IPS-11a (cell line): ENCODE results near the gene ZNF195.
"Not testable (repeated sequence)": the region's sequence is repeated elsewhere in the genome, so short reads cannot be mapped to it uniquely, and the experiment has no call there.

Source experiments
- H3K4me3 ChIP-seq: one replicate; pipeline ENCODE4 v1.5.1; 2013; ENCODE audit warnings: low read depth, low read length, control low read depth

Gene ZNF195

DNA sequence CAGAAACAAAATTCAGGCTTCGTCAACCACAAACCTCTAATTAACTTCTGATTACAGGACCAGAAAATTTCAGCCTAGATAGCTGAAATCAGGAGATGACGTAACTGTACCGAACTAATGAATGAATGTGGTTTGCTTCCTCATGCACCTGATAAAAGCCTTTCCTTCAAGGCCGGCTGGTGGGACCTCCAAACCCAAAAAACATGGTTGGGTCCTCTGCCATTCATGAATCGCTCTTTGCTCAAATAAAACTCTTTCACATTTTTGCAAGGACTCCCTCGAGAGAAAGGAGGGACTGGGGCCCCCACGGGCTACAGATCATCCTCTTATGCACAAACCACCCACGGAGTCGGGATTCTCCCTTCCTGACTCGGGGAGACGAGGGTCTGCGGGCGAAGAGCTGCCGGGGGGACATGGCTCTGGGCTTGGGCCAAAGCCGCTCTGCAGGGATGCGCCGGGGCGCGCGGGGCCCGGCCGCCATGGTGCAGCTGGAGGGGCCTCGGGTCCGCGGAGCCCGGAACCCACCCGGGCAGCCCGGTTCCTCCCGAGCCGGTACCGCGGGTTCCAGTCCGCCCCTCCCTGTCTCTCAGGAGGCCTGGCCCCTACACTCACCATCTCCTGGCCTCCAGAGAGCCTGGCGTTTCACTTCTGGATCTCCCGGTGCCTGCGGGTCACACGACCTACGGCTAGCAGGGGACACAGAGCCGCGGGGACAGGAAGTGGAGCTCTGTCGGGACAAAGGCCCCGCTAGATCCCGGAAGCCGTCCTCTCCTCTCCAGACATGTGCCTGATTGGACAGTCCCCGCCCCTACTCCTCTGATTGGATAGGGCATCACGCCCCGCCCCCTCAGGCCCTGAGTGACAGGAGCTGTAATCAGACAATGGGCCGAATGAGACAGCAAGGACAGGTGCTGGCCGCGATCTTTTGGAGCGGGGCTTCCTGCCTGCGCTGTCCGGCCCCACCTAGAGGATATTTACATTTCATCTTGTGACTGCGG is at the start of gene ZNF195:
ZNF195 (minus strand) TSS at position 721 of the 998 bp plus-strand sequence; CDS start at position 615, 106 bp downstream.
- peak within 1 kb of the TSS; percentile 97 for H3K4me3 ChIP-seq

DNA sequence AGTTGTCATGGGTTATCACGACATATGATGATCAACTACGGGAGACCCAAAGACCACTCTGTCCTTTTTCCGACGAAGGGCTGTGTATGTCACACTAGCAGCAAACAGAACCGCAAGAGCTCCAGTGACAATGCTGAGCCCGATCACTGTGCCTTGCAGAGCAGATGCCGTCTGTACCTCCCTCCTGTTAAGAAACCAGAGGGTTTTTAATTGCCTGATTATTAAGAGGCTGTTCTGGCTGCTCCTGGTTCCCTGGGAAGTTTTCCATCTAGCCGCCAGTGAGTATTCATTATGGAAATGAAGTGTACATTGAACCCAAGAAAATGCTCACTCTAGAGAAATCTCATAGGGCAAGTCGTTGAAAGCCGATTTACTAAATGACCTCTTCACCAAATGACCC is 49.1 kb upstream of the ZNF195 start:
- H3K4me3 ChIP-seq, result not testable (repeated sequence)

DNA sequence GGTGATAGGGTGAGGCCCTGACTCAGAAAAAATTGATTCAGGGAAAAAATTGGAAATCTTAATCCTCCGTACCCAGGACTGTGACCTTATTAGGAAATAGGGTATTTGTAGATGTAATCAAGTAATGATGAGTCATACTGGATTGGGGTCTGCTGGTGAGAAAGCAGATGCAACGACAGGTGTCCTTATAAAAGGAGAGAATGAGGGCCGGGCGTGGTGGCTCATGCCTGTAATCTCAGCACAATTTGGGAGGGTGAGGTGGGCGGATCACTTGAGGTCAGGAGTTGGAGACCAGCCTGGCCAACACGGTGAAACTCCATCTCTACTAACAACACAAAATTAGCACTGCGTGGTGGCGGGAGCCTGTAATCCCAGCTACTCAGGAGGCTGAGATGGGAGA is 47.6 kb upstream of the ZNF195 start:
- not testable (repeated sequence) for H3K4me3 ChIP-seq

DNA sequence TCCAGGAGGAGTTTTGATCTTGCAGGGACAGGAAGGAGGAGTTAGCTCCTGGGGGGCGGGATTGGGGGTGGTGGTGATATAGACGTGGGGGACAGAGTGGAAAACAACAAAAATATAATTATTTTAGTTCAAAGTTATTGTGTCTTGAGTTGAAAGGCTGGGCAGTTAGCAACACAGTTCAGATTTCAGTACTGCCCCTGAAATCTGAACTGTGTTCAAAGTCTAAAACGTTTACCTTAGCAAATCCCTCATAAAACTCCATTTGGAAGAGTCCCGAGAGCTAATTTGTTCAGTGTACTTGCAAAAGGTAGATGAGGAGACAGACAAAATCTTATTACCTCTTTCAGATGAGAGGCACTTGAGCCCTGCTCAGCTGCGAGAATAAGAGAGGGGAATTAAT is 45.0 kb upstream of the ZNF195 start:
- H3K4me3 ChIP-seq, result not testable (repeated sequence)

DNA sequence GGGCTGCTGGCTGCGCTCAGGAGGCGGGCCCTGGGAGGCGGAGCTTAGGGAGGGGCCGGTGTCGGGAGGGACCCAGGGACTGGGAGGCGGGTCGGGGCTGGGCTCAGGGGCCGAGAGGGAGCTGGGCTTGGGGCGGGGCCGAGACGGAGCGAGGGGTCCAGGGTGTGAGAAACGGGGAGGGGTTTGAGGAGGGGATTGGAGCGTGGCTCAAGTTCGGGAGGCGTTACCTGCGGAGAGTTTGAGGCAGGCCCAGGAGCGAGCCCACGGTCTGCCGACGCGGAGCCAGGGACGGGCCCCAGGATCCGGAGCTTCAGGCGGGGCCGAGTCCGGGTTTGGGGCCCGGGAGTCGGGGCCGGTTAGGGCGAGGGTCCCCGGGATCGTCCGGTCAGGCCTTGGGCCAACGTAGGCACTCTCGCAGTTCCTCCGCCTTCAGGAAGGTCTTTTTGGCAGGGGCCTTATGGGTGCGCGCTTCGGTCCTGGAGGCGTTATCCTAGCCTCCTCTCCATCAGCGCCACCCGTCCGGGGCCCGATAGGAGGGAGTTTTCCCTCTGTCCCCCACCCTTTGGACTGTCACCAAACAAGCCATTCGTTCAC is 44.3 kb upstream of the ZNF195 start:
- H3K4me3 ChIP-seq, result peak overlapping the region; percentile 18

DNA sequence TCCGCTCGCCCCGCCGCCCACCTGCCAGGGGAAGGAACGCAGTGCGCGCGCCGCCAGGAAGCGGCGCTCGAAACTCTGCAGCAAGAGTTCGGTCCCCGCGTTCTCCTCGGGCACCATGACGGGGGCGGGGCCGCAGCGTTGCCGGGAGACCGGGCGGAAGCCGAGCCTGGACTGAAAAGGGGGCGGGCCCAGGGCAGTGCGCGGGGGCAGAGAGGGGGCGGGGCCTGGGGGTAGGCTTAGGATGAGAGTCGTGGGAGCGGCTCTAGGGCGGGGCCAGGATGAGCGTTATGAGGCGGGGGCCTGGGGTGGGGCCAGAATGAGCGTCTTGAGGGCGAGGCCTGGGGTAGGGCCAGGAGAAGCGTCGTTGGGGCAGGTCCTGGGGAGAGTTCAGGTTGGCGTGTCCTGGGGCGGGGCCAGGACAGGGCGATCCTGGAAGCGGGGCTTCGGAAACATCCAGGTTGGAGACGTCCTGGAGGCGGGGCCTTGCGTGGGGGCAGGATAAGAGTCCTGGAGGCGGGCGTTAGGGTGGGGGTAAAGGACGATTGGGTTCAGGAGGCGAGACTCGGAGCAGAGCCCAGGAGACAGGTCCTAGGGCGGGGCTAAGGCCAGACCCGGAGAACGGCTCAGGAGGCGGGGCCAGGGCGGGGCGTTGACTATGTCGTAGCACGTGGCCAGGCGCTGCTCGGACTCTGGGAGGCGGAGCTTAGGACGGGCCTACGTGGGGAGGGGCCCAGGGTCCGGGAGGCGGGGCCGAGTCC is 43.6 kb upstream of the ZNF195 start:
- H3K4me3 ChIP-seq, result peak overlapping the region; percentile 42

DNA sequence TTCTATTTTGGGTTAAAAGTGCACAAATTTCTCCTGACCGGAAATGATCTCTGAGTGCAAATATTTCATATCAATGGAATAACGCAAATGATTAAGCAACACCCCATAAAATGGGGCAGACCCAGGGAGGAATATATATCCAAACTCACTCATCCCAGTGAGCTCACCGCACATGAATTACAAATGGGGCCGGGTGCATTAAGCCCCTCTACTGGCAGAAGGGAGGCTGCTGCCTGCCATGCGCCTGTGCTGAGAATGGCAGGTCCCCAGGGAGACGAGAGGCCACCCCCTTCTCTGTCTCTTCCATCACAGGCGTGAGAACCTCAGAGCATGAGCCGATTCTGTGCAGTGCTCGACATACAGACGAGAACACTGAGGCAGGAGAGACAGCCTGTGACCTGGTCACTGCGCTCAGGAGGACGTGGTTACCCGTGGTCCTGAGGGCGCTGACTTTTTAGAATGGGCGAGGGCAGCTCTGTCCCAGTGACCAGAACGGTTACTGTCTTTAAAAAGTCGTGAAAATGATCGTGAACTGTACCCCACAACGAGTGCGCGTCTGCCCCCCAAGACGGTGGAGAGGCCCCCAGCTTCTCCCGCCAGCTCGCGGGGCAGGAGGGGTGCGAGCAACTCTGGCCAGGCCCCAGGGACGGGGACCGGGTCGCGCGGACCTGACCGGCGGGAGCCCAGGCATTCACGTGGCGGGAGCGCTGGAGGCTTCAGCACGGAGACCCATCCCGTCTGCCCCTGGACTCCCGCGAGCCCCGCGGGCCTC is 42.8 kb upstream of the ZNF195 start:
- H3K4me3 ChIP-seq, result peak overlapping the region; percentile 42

DNA sequence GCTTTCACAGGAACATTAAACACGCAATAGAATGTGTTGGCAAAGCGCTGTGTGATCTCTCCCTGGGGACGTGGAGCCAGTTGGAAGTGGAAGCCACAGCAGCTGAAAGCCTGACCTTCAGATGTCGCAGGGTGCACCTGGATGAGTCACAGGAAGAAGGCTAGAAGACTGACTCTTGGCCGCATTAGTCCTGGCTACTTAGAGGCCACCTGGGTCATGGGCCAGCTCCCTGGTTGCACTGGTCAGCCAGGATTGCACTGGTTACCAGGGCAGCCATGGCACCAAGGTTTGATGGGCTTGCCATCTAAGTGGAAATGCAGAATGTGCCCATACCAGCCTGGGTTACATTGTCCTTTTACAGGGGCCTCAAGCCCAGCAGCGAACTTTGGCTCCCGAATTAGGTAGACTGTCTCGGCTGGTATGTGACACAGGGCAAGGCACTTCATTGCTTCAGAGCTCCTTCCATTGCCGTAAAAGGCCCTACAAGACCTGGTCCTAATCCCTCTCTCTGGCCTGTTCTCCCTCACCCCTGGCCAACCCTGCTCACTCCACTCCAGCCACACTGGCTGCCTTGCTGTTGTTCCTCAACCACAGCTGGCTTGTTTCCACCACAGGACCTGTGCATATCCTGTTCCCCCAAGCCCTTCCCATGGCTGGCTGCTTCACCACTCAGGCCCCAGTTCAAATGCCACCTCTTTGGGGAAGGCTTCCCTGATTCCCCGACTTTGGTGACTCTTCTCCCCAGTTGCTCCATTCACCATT is 41.5 kb upstream of the ZNF195 start:
- H3K4me3 ChIP-seq, result not testable (repeated sequence)

DNA sequence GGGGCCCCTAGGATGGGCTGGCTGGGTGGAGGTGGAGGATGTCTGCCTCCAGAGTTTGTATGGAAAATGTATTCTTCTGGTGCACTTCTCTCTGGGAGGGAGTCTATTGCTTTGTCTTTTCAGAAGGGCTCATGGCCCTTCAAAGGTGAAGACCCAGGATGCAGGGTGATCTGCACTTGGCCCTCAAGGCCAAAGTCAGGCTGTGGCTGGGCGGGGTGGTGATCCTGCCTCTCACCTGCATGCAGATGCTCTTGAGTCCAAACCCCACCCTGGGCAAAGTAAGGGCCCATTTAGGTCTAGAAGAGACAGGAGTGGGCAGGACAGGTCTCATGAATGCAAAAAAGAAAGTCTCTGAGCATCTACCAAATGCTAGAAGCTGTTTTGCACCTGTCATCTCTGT is 40.5 kb upstream of the ZNF195 start:
- H3K4me3 ChIP-seq, result not testable (repeated sequence)

DNA sequence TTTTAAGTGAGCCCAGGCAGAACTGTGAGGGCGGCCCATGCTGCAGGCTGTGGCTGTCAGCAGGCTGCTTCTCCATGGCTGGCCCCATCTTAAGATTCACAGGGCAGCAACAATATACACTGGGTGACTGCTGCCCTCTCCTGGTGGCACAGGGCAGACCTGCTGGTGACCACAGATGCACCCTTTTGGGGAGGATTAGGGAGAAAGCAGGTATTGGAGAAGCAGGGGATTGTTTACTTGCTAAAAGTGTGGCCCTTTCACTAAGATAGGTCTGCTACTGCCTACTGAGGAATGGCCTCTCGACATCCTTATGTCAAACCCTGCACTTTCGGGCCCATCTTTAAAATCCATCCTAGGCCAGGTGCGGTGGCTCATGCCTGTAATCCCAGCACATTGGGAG is 38.1 kb upstream of the ZNF195 start:
- H3K4me3 ChIP-seq, result not testable (repeated sequence)

DNA sequence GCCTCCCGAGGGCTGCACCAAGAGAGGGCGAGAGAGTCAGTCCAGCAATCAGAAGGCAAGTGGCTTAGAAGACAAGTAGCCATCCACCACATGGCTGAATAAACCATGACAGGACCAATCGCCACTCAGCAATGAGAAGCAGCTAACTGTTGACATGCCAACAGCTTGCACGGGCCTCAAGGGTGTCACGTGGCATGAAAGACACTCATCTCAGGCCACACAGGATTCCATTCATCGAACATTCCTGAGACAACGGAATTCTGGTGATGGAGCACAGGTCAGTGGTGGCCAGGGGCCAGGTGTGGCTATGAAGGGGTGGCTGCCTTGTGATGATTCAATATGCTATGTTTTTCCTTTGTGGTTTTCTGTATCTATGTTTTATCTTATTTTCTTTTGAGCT is 36.4 kb upstream of the ZNF195 start:
- not testable (repeated sequence) for H3K4me3 ChIP-seq

DNA sequence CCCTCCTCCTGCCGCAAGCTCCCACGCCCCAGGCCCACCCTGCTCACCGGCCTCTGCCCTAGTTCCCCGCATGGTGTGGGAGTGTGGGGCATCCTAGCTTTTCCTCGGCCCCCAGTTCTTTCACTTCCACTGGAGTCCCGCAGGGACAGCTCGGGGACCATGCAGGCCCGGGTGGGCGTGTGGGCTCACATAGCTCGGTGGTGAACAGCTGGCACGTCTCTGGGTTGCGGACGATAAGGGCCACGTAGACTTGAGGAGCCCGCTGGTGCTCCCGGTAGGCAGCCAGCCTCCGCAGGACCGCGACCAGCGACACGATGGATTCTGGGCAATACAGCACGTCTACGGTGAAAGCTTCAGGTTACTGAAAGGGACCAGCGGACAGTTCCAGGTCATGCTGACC is 34.7 kb upstream of the ZNF195 start:
- H3K4me3 ChIP-seq, result not testable (repeated sequence)

DNA sequence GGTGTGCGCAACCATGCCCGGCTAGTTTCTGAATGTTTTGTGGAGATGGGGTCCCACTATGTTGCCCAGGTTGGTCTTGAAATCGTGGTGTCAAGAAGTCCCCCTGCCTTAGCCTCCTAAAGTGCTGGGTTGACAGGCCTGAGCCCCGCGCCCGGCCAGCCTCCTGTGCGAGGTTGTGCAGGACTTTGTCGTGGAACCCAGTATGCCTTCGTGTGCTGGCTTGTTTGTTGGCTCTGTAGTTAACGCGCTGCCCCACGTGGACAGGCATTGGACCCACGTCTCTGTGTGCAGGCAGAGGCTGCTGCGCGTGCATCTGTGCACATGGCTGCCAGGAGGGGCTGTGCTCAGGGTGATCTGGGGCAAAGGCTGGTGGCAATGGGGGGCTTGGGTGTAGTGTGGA is 33.9 kb upstream of the ZNF195 start:
- no peak overlapping the region for H3K4me3 ChIP-seq

DNA sequence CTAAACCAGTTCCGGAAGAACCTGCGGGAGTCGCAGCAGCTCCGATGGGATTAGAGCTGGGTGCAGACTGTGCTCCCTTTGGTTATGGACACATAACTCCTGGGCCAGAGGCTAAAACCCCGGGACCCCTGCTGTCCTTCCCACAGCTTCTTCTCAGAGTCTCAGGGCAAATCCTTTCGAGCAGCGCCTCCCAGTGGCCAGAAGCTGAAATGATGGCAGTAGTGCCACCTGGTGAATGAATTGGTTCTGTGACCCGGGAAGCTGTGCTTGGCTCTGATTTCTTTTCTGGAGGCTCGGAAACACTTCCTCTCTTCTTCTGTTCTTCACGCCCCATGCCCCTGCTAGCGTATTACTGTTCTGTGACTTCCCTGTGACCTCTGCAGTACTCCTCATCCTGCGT is 29.8 kb upstream of the ZNF195 start:
- H3K4me3 ChIP-seq, result not testable (repeated sequence)

DNA sequence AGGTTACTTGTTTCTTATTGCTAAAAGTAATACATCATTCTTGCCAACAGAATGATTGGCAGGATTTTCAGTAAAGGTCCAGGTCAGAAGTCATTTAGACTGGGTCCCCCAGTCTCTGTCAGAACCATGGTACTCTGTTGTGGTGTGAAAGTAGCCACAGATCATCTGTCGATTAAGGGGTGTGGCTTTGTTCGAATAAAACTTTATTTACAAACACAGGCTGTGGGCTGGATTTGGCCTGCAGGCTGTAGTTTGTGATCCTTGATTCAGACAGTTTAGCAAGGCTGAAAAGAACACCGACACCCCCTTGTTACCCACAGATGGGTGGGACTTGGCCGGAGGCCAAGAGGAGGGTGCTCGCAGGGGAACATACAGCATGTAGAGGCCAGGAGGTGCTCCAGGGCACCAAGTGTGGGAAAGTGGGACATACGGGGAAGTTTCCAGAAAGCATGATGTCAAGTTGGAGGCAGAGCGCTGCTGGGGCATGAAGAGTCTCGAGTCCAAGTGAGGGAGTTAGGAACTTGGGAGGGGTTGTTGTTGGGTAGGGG is 29.2 kb upstream of the ZNF195 start:
- not testable (repeated sequence) for H3K4me3 ChIP-seq

DNA sequence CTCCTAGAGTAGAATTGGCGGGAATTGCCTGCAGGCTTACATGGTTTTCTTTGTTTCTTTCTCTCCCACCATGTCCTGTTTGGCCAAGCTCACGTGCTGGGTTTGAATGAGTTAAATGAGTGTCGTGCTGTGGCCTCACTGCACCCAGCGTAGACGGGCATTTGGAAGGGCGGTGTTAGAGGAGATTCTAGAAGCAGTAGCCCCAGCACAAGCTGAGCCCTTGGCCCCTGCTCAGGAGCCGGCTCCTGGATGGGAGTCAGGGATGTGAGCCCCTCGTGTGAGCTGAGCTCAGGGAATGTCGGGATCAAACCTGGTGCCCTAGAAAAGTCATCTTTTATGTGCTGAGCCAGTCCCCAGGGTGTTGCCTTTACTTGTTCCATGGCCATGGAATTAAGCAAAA is 28.0 kb upstream of the ZNF195 start:
- not testable (repeated sequence) for H3K4me3 ChIP-seq

DNA sequence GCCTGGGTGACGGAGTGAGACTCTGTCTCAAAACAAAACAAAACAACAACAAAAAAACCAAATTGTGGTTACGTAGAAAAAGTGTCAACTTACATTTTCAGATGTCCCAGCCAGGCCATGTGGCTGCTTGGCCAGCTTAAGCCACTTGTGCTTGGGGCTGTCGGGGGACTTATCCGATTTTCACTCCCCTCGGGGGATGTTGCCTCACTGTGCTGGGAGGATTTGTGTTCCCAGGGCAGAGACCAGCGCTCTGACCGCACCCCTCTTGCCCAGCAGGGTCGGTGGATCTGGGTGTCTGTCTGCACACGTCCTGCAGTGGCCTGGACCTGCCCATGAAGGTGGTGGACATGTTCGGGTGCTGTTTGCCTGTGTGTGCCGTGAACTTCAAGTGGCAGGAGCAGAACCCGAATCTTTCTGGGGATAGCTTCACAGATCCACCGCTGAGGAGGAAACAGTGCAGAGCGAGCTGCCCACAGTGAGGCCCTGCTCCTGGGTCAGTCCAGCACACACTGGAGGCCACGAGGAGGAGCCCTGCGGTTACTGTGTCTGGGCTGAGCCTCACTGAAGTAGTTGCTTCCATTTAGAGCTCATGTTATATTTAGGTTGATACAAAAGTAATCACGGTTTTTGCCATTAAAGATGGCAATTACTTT is 27.4 kb upstream of the ZNF195 start:
- H3K4me3 ChIP-seq, result not testable (repeated sequence)

DNA sequence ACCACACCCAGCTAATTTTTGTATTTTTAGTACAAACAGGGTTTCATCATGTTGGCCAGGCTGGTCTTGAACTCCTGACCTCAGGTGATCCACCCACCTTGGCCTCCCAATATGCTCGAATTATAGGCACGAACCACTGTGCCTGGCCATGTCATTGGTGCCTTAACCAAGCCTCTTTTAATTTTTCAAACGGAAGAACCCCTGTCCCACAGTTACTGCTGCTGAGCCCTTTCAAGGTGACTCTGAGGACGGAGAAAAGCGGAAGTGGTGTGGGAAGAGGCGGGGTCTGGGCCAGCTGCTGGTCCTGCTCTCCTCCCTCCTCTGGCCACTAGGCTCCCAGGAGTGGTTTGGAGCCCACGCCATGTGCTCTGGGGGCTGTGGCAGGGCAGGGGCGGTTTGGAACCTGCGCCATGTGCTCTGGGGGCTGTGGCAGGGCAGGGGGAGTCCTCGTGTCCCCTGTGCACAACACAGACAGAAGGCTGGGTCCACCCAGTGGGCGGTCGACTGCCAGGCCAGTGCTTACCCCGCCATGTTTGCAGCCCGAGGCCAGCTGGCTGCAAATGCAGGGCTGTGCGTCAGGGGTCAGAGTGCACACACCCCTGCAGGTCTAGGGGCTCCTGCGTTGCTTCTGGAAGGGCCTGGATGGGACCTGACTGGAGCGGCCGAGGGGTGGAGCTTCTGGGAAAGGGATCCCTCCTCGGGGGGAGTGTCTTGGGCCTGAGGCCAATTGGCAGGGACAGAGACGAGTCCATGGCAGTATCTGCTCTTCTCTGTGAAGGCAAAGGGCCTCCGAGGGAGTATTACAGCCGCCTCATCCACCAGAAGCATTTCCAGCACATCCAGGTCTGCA is 25.4 kb upstream of the ZNF195 start:
- not testable (repeated sequence) for H3K4me3 ChIP-seq
